Neural crest cell (in vitro differentiated cells): Measurements from ENCODE around the gene ZDHHC14. TPM values are rescaled to one million over a fixed set of nuclear protein-coding genes. Genes with fewer than 3 reads are reported as not detected.

ENCODE experiments used
- DNase-seq: peaks from one replicate; pipeline ENCODE4 v3.0.0; 2021; ENCODE audit warnings: low read depth, mixed read lengths, low spot score
- H3K27ac Mint-ChIP-seq: one replicate; pipeline ENCODE4 v1.8.0; 2021; ENCODE audit warnings: mild to moderate bottlenecking, mixed read lengths; ENCODE audit not compliant: unreplicated experiment
- H3K27me3 Mint-ChIP-seq: 2 replicates; pipeline ENCODE4 v1.8.0; 2021; ENCODE audit warnings: low read depth, mild to moderate bottlenecking, mixed read lengths
- H3K36me3 Mint-ChIP-seq: 2 replicates; pipeline ENCODE4 v1.8.0; 2021; ENCODE audit warnings: low read depth, mild to moderate bottlenecking, mixed read lengths
- H3K4me1 Mint-ChIP-seq: 2 replicates; pipeline ENCODE4 v1.8.0; 2021; ENCODE audit warnings: mixed read lengths
- H3K4me3 Mint-ChIP-seq: one replicate; pipeline ENCODE4 v1.8.0; 2021; ENCODE audit warnings: mild to moderate bottlenecking, mixed read lengths
- H3K9me3 Mint-ChIP-seq: 2 replicates; pipeline ENCODE4 v1.8.0; 2021; ENCODE audit warnings: mixed read lengths
- CTCF ChIP-seq: fragments of 200-600 bp; sonication (generic); conservative IDR thresholded peaks from 2 replicates; pipeline ENCODE4 v1.5.0; 2021; ENCODE audit warnings: antibody characterized with exemption, mild to moderate bottlenecking
- total RNA-seq: library from RNA; stranded (reverse); gene quantifications from 2 replicates; pipeline ENCODE4 v1.2.1, GENCODE V29; 2021

Gene ZDHHC14
- total RNA-seq, 1 donor from 2014 or later, result 5.3 TPM

GRCh38 chr6:157364705-157365104, 16.3 kb upstream of the ZDHHC14 start:
- no peak for TF ChIP-seq CTCF
- Mint-ChIP-seq H3K4me3 (no peak overlapping the region), H3K9me3 (no peaks in the 10 kb centered on the region), H3K27me3 (peaks cover 4% of the 10 kb centered on the region), H3K27ac (no peak overlapping the region), H3K4me1 (no peaks in the 10 kb centered on the region), H3K36me3 (no peaks in the 10 kb centered on the region)
- DNase-seq, result no peak

- Mint-ChIP-seq H3K9me3 (no peaks in the 10 kb centered on the region), H3K4me1 (no peaks in the 10 kb centered on the region), H3K27me3 (peaks cover 7% of the 10 kb centered on the region), H3K36me3 (no peaks in the 10 kb centered on the region), H3K27ac (no peak overlapping the region), H3K4me3 (no peak overlapping the region)
- DNase-seq, result no peak
- TF ChIP-seq CTCF, result no peak
Measured at GRCh38 chr6:157366648-157367047, 14.3 kb upstream of the ZDHHC14 start.

- no peak for TF ChIP-seq CTCF
- no peak for DNase-seq
- Mint-ChIP-seq H3K4me3 (no peak overlapping the region), H3K27me3 (peaks cover 7% of the 10 kb centered on the region), H3K36me3 (no peaks in the 10 kb centered on the region), H3K4me1 (no peaks in the 10 kb centered on the region), H3K9me3 (no peaks in the 10 kb centered on the region), H3K27ac (no peak overlapping the region)
Measured at GRCh38 chr6:157368359-157369049, 12.5 kb upstream of the ZDHHC14 start.

GRCh38 chr6:157370755-157371154, 10.2 kb upstream of the ZDHHC14 start:
- TF ChIP-seq CTCF, result no peak
- H3K36me3 Mint-ChIP-seq, result no peaks in the 10 kb centered on the region
- no peak for DNase-seq
- H3K27ac Mint-ChIP-seq, result no peak overlapping the region
- peaks cover 7% of the 10 kb centered on the region for H3K27me3 Mint-ChIP-seq
- no peaks in the 10 kb centered on the region for H3K9me3 Mint-ChIP-seq
- peaks cover 5% of the 10 kb centered on the region for H3K4me1 Mint-ChIP-seq
- H3K4me3 Mint-ChIP-seq, result no peak overlapping the region

- Mint-ChIP-seq H3K9me3 (no peaks in the 10 kb centered on the region), H3K27me3 (peaks cover 10% of the 10 kb centered on the region), H3K27ac (no peak overlapping the region), H3K36me3 (no peaks in the 10 kb centered on the region), H3K4me1 (peaks cover 5% of the 10 kb centered on the region), H3K4me3 (no peak overlapping the region)
- TF ChIP-seq CTCF, result no peak
- no peak for DNase-seq
Measured at GRCh38 chr6:157372501-157373280, 8.3 kb upstream of the ZDHHC14 start.
